HepG2 (cell line): ENCODE results near the gene NINL. TPM values are rescaled to one million over a fixed set of nuclear protein-coding genes. Genes with fewer than 3 reads are reported as not detected.

ENCODE experiments used
- ISL2 ChIP-seq: sonication (generic); formaldehyde crosslinking; IDR thresholded peaks from 2 replicates; pipeline ENCODE4 v1.5.0; 2020; ENCODE audit warnings: missing genetic modification reagents
- JUN ChIP-seq: sonication (generic); formaldehyde crosslinking; IDR thresholded peaks from 2 replicates; pipeline ENCODE4 v1.4.0; 2020; ENCODE audit warnings: mild to moderate bottlenecking, missing genetic modification reagents
- KLF12 ChIP-seq: sonication (generic); formaldehyde crosslinking; IDR thresholded peaks from 2 replicates; pipeline ENCODE4 v1.4.0; 2020; ENCODE audit warnings: missing genetic modification reagents, borderline replicate concordance
- NAIF1 ChIP-seq: sonication (generic); formaldehyde crosslinking; IDR thresholded peaks from 2 replicates; pipeline ENCODE4 v1.5.0; 2020; ENCODE audit warnings: mild to moderate bottlenecking, missing genetic modification reagents, borderline replicate concordance
- NFKBIZ ChIP-seq: IDR thresholded peaks from 2 replicates; pipeline ENCODE4 v1.6.1; 2018; ENCODE audit warnings: missing genetic modification reagents, missing compliant biosample characterization
- ZBTB20 ChIP-seq: sonication (generic); formaldehyde crosslinking; IDR thresholded peaks from 2 replicates; pipeline ENCODE4 v1.8.1; 2023; ENCODE audit warnings: missing genetic modification reagents, low read depth, mild to moderate bottlenecking, borderline replicate concordance
- ZNF512B ChIP-seq: sonication (generic); formaldehyde crosslinking; IDR thresholded peaks from 2 replicates; pipeline ENCODE4 v1.5.1; 2020; ENCODE audit warnings: missing genetic modification reagents, mild to moderate bottlenecking, borderline replicate concordance
- ZNF652 ChIP-seq: IDR thresholded peaks from 2 replicates; pipeline ENCODE4 v1.6.1; 2016; ENCODE audit warnings: low read depth, borderline replicate concordance
- ZNF784 ChIP-seq: sonication (generic); formaldehyde crosslinking; IDR thresholded peaks from 2 replicates; pipeline ENCODE4 v1.5.1; 2020; ENCODE audit warnings: missing genetic modification reagents, mild to moderate bottlenecking, borderline replicate concordance
- ZNF878 ChIP-seq: sonication (generic); formaldehyde crosslinking; IDR thresholded peaks from 2 replicates; pipeline ENCODE4 v1.8.1; 2023; ENCODE audit warnings: mild to moderate bottlenecking, missing genetic modification reagents, moderate library complexity
- polyA plus RNA-seq, 8 experiments: library from polyadenylated mRNA; depleted of rRNA in 3 of 8; stranded (reverse) in 7 of 8; unstranded in 1 of 8; fragments of >200 nt; fragmentation: Illumina TruSeq in 4 of 8; extraction: Trizol in 4 of 8; gene quantifications; 2 replicates each; pipeline versions ENCODE4 v1.2.1 to v1.2.3, GENCODE V29; 2011 to 2016; ENCODE audit warnings: low read depth in 4 of 8, missing spikeins in 1 of 8, mixed read lengths in 1 of 8; ENCODE audit not compliant: insufficient read depth in 1 of 8
- total RNA-seq, 5 experiments: library from RNA; depleted of rRNA; stranded (reverse); fragments of >200 nt; fragmentation: Illumina TruSeq; extraction: Trizol; gene quantifications; 2 replicates each; pipeline ENCODE4 v1.2.3, GENCODE V29; 2016; ENCODE audit warnings: low read depth in 1 of 5
- TF ChIP-seq, protein P1 (sequence below): IDR thresholded peaks from 2 replicates; pipeline ENCODE4 v1.6.1; 2016; ENCODE audit warnings: mild to moderate bottlenecking, missing biosample characterization, missing genetic modification reagents
- TF ChIP-seq, protein P2 (sequence below): sonication (generic); formaldehyde crosslinking; IDR thresholded peaks from 2 replicates; pipeline ENCODE4 v1.8.0; 2022; ENCODE audit warnings: missing genetic modification reagents, mild to moderate bottlenecking, moderate library complexity, borderline replicate concordance
- TF ChIP-seq, protein P3 (sequence below): sonication (generic); formaldehyde crosslinking; IDR thresholded peaks from 2 replicates; pipeline ENCODE4 v1.9.0; 2021; ENCODE audit warnings: missing genetic modification reagents, borderline replicate concordance
- TF ChIP-seq, protein P4 (sequence below): sonication (generic); formaldehyde crosslinking; IDR thresholded peaks from 2 replicates; pipeline ENCODE4 v1.5.0; 2020; ENCODE audit warnings: missing genetic modification reagents
- TF ChIP-seq, protein P5 (sequence below): sonication (generic); formaldehyde crosslinking; IDR thresholded peaks from 2 replicates; pipeline ENCODE4 v1.5.0; 2020; ENCODE audit warnings: missing genetic modification reagents

NINL gene
- total and polyA plus RNA-seq, 2 of the 13 experiments (the other 11 are each of a cell fraction or from before 2014, with no cell fraction given) = 32.3 to 34.3 TPM

DNA sequence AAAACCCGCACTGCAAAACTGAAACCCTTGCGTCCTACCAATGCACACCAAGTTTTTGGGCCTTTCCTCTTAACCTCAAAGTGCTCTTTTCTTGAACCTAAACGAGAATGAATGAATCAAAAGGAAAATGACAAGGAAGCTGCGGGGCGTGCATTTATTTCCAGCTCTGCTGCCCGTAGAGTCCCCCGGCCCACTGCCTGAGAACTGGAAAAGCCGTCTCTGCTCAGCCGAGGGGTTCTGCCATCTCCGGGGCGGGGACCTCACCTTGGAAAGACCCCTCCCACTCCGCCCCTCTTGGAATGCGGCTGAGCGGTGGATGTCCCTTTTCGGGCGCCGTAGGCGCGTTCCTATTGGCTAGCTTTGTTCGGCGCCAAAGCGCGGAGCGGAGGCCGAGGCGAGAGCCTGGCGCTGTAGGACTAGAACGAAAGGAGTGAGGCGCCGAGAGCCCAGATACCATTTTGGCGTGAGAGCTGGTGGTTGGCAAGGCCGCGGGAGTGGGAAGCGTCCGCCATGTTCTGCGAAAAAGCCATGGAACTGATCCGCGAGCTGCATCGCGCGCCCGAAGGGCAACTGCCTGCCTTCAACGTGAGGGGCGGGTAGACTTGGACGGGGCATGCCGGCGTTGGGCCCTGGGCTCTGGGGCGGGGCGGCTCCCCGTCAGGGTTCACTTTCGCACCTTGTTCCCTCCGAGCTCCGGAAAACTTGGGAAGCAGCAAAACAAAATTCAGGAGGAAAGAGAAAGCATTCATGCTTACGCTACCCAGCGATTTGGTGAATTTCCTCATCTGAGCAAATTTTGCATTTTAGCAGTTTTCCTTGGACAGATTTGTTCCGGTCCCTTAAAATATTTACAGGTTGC, 177.8 kb downstream of the NINL start, which contains the start of gene GINS1 (continued):
- no peak for TF ChIP-seq ZNF512B (CRISPR knock-in tag)
- TF ChIP-seq ZNF652 (CRISPR knock-in tag) = no peak
- peak; percentile 97; the same call in 1 of the 2 replicates for TF ChIP-seq ZNF784
- peak; percentile 93; the same call in 1 of the 2 replicates for TF ChIP-seq NAIF1 (CRISPR knock-in tag)
- TF ChIP-seq ZNF878 (CRISPR knock-in tag) = peak; percentile 100
- TF ChIP-seq JUN (CRISPR knock-in tag) = peak; percentile 68; the same call in 1 of the 2 replicates
- TF ChIP-seq, protein P1, sequence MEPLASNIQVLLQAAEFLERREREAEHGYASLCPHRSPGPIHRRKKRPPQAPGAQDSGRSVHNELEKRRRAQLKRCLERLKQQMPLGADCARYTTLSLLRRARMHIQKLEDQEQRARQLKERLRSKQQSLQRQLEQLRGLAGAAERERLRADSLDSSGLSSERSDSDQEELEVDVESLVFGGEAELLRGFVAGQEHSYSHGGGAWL (CRISPR knock-in tag) = peak; percentile 97
- TF ChIP-seq, protein P2, sequence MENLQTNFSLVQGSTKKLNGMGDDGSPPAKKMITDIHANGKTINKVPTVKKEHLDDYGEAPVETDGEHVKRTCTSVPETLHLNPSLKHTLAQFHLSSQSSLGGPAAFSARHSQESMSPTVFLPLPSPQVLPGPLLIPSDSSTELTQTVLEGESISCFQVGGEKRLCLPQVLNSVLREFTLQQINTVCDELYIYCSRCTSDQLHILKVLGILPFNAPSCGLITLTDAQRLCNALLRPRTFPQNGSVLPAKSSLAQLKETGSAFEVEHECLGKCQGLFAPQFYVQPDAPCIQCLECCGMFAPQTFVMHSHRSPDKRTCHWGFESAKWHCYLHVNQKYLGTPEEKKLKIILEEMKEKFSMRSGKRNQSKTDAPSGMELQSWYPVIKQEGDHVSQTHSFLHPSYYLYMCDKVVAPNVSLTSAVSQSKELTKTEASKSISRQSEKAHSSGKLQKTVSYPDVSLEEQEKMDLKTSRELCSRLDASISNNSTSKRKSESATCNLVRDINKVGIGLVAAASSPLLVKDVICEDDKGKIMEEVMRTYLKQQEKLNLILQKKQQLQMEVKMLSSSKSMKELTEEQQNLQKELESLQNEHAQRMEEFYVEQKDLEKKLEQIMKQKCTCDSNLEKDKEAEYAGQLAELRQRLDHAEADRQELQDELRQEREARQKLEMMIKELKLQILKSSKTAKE = peak; percentile 36; the same call in 1 of the 2 replicates
- TF ChIP-seq, protein P3, sequence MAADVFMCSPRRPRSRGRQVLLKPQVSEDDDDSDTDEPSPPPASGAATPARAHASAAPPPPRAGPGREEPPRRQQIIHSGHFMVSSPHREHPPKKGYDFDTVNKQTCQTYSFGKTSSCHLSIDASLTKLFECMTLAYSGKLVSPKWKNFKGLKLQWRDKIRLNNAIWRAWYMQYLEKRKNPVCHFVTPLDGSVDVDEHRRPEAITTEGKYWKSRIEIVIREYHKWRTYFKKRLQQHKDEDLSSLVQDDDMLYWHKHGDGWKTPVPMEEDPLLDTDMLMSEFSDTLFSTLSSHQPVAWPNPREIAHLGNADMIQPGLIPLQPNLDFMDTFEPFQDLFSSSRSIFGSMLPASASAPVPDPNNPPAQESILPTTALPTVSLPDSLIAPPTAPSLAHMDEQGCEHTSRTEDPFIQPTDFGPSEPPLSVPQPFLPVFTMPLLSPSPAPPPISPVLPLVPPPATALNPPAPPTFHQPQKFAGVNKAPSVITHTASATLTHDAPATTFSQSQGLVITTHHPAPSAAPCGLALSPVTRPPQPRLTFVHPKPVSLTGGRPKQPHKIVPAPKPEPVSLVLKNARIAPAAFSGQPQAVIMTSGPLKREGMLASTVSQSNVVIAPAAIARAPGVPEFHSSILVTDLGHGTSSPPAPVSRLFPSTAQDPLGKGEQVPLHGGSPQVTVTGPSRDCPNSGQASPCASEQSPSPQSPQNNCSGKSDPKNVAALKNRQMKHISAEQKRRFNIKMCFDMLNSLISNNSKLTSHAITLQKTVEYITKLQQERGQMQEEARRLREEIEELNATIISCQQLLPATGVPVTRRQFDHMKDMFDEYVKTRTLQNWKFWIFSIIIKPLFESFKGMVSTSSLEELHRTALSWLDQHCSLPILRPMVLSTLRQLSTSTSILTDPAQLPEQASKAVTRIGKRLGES (CRISPR knock-in tag) = peak; percentile 95
- TF ChIP-seq ISL2 (CRISPR knock-in tag) = peak; percentile 95
- peak; percentile 99 for TF ChIP-seq KLF12
- TF ChIP-seq, protein P4, sequence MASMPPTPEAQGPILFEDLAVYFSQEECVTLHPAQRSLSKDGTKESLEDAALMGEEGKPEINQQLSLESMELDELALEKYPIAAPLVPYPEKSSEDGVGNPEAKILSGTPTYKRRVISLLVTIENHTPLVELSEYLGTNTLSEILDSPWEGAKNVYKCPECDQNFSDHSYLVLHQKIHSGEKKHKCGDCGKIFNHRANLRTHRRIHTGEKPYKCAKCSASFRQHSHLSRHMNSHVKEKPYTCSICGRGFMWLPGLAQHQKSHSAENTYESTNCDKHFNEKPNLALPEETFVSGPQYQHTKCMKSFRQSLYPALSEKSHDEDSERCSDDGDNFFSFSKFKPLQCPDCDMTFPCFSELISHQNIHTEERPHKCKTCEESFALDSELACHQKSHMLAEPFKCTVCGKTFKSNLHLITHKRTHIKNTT (CRISPR knock-in tag) = peak; percentile 95
- TF ChIP-seq, protein P5, sequence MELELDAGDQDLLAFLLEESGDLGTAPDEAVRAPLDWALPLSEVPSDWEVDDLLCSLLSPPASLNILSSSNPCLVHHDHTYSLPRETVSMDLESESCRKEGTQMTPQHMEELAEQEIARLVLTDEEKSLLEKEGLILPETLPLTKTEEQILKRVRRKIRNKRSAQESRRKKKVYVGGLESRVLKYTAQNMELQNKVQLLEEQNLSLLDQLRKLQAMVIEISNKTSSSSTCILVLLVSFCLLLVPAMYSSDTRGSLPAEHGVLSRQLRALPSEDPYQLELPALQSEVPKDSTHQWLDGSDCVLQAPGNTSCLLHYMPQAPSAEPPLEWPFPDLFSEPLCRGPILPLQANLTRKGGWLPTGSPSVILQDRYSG (CRISPR knock-in tag) = peak; percentile 98
- TF ChIP-seq ZBTB20 (CRISPR knock-in tag) = peak; percentile 97
- TF ChIP-seq NFKBIZ = no peak
